Measurements from ENCODE around the gene ZDHHC1. TPM values are rescaled to one million over a fixed set of nuclear protein-coding genes. Genes with fewer than 3 reads are reported as not detected.

The ZDHHC1 gene
- total and polyA plus RNA-seq, 8 donors: 14.4 to 24.1 (median 17.9) TPM

DNA sequence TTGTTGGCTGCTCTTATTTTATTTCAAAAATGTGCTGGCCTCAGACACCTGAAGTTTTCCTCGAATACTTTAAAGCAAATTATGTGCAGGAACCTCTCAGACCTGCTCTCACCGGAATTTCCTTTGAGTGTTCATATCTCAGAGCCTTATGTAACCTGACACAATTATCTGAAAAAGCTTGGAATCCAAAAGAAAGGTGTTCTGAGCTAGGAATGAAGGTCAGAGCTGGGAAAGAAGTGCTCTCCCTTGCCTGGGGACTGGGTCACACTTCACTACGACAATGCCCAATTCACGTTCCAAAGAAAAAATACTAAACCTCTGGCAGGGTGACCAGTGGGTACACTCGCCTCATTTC lies 8.0 kb upstream of the ZDHHC1 start:
- peaks cover 4 to 9% of the 10 kb centered on the region in 2 donors for H3K4me1 ChIP-seq
- peaks cover under 1 to 28% of the 10 kb centered on the region in 2 donors for H3K27me3 ChIP-seq
- TF ChIP-seq CTCF (IDR thresholded peaks at IDR 0.05): no peak
- peak; percentile 37 for ATAC-seq
- H3K9me3 ChIP-seq: no peaks in the 10 kb centered on the region
- H3K27ac ChIP-seq: no peak overlapping the region
- H3K36me3 ChIP-seq: no peaks in the 10 kb centered on the region
- H3K4me3 ChIP-seq: no peak overlapping the region
- intact Hi-C loops (cut with DNase I): no loop called here
- no peak for DNase-seq

GRCh38 chr16:67423611-67424260 lies 7.5 kb upstream of the ZDHHC1 start:
- Histone ChIP-seq H3K9me3 (no peaks in the 10 kb centered on the region), H3K4me3 (no peak overlapping the region), H3K4me1 (peaks cover 4 to 9% of the 10 kb centered on the region in 2 donors), H3K36me3 (no peaks in the 10 kb centered on the region), H3K27ac (no peak overlapping the region), H3K27me3 (peaks cover 0 to 23% of the 10 kb centered on the region in 2 donors)
- DNase-seq (no peak), ATAC-seq (peak; percentile 21)
- intact Hi-C loops (cut with DNase I): no loop called here
- no peak for TF ChIP-seq CTCF (IDR thresholded peaks at IDR 0.05)

- ATAC-seq (no peak), DNase-seq (no peak)
- Histone ChIP-seq H3K27me3 (peaks cover 0 to 16% of the 10 kb centered on the region in 2 donors), H3K36me3 (no peaks in the 10 kb centered on the region), H3K4me1 (peaks cover under 1 to 3% of the 10 kb centered on the region in 2 donors), H3K27ac (no peak overlapping the region), H3K9me3 (no peaks in the 10 kb centered on the region), H3K4me3 (no peak overlapping the region)
- intact Hi-C loops (cut with DNase I): no loop called here
- TF ChIP-seq CTCF (IDR thresholded peaks at IDR 0.05): no peak
These were observed 6.7 kb upstream of the ZDHHC1 start for GRCh38 chr16:67423015-67423414.

DNA sequence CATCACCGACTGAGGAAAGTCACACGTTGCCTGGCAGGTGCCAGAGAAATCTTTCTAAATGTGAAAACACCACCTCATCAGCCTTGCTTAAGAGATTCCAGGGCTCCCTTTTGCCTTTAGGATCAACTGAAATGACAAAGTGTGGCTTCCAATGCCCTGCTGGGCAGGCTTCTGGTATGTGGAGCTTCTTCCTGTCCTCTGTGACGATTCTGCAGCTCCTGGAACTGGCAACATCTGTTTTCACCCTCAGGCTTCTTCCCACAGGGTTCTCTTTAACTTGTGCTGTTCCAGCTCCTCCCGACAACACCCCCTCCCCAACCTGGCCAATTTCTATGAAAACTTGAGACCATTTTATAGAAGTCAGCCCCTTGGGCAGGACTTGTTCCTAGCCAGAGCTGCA lies 4.8 kb upstream of the ZDHHC1 start:
- peaks cover 0 to 9% of the 10 kb centered on the region in 2 donors for H3K4me1 ChIP-seq
- no peaks in the 10 kb centered on the region for H3K9me3 ChIP-seq
- H3K27ac ChIP-seq: no peak overlapping the region
- TF ChIP-seq CTCF (IDR thresholded peaks at IDR 0.05): no peak
- DNase-seq (no peak), ATAC-seq (no peak)
- H3K27me3 ChIP-seq: peaks cover 0 to 25% of the 10 kb centered on the region in 2 donors
- H3K4me3 ChIP-seq: no peak overlapping the region
- H3K36me3 ChIP-seq: no peaks in the 10 kb centered on the region
- intact Hi-C loops (cut with DNase I): no loop called here

DNA sequence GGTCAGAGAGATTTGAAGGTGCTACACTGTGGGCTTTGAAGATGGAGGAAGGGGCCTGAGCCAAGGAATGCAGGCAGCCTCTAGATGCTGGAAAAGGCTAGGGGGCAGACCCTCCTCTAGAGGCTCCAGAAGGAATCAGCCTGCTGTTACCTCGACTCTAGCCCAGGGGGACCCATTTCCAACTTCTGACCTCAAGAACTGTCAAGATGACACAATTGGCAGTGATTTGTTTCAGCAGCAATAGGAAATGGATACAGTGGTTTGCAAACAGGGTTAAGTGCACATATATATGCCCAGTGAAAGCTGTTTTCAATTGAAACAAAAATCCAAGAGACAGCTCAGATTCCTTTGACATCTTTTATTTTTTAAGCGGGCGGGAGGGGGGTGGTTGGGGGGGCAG lies 3.7 kb upstream of the ZDHHC1 start:
- DNase-seq (no peak), ATAC-seq (no peak)
- no peaks in the 10 kb centered on the region for H3K9me3 ChIP-seq
- no peak for TF ChIP-seq CTCF (IDR thresholded peaks at IDR 0.05)
- H3K4me1 ChIP-seq: peaks cover 3 to 20% of the 10 kb centered on the region in 2 donors
- intact Hi-C loops (cut with DNase I): no loop called here
- H3K27me3 ChIP-seq: peaks cover 0 to 30% of the 10 kb centered on the region in 2 donors
- H3K27ac ChIP-seq: no peak overlapping the region
- H3K36me3 ChIP-seq: no peaks in the 10 kb centered on the region
- no peak overlapping the region for H3K4me3 ChIP-seq
